ENCODE results near the gene HERC3. TPM values are rescaled to one million over a fixed set of nuclear protein-coding genes. Genes with fewer than 3 reads are reported as not detected.

Gene HERC3
- total RNA-seq, 4 donors from 2014 or later = 29.8 to 48.9 (median 42.4) TPM

DNA sequence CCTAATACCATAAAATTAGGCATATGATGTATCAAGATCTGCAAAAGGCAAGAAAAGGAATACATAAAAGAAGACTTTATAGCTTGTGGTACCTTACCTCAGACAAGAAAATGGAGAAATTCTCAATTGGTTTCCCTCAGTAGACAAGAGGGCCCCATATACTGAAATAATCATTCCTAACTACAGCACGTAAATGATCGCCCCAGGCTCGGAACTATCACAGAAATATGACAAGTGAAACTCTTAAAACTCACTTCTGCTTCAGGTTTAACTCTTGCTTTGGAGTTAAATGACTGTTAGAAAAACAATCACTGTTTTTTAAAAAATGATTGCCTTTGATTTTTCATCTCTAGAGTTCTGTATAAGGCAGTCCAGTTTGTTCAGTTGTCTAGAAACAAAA is 144.0 kb downstream of the HERC3 start:
- no peak for TF ChIP-seq CTCF (IDR thresholded peaks at IDR 0.05; ENCODE audit: low read depth)

DNA sequence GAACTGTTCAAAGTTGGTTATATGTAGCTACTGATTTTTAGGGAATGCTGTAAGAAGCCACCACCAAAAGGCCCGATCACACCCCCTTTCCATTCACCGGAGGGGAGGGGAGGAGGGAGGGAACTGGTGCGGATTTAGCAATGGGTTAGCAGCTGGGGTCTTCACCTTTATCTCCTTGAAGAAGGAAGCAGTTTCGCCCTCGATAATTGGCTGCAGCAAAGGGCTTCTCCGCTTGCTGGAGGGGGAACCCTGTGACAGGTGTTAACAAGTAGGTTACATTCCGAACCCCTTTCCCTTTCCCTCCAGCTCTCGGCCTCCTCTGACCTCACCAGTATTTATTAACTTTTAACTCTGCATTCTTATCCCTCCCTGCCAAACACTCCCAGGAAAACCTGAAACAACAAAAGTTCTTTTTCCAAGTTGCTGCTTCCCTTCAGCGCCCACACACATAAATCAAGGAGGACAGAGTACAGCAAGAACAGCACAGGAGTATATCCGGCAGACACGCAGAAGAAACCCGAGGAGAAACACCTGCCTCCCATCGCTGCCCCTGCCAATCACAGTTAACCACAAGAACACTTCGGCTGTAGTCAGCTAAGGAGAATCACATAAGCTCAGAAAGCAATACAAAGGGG is 145.1 kb downstream of the HERC3 start:
- TF ChIP-seq CTCF (IDR thresholded peaks at IDR 0.05; ENCODE audit: low read depth) = no peak

- TF ChIP-seq CTCF (IDR thresholded peaks at IDR 0.05; ENCODE audit: low read depth) = no peak
These were observed 145.9 kb downstream of the HERC3 start for GRCh38 chr4:88738180-88738579.

GRCh38 chr4:88742561-88742960 is 150.3 kb downstream of the HERC3 start:
- no peak for TF ChIP-seq CTCF (IDR thresholded peaks at IDR 0.05; ENCODE audit: low read depth)

DNA sequence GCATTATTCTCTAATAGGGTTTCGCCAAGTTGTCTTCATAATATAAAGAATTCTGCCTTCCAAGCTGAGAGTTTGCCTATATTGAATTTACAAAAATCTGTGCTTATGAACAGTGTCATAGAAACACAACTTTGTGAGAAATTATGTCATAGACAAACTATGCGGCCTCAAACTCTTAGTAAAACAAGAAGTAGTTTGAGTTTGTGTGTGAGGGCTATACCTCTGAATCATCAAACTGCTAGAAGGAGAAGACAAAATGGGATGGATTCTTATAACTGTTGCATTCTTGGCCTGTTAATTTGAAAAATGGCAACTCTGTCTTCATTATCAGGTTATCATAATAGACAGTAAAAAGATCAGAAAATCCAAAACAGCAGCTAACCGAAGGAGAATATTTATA is 151.4 kb downstream of the HERC3 start:
- no peak for TF ChIP-seq CTCF (IDR thresholded peaks at IDR 0.05; ENCODE audit: low read depth)

- no peak for TF ChIP-seq CTCF (IDR thresholded peaks at IDR 0.05; ENCODE audit: low read depth)
These were observed 152.3 kb downstream of the HERC3 start for GRCh38 chr4:88744609-88745008.

DNA sequence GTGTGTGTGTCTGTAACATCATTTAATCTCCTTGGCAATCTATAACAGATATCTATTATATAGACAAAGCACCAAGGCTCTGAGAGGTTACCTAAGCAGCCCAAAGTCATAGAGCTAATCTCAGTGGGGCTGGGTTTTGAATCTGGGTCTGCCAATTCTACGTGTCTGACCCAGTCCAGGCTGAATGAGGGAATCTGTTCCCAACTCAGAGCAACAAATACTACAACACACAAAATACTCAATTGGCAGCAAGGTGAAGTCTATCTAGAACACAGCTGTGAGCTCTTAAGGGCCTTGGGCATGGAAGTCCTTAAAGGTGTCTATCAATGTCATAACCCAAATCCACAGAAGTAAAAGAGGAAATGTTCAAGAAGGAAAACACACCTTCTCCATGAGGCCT is 152.9 kb downstream of the HERC3 start:
- no peak for TF ChIP-seq CTCF (IDR thresholded peaks at IDR 0.05; ENCODE audit: low read depth)

Data from subcutaneous adipose tissue (tissue), 4 donors.